GM12878 (cell line): ENCODE results near the gene PRCC. TPM values are rescaled to one million over a fixed set of nuclear protein-coding genes. Genes with fewer than 3 reads are reported as not detected.

Experiments used
- ATAC-seq: fragments of 200-7000 bp; cut with Tn5 transposase; 3 replicates; pipeline ENCODE4 v1.9.1; 2020; ENCODE audit warnings: mild to moderate bottlenecking, moderate library complexity
- BruUV-seq: library from RNA; stranded (reverse); fragments of 400-500 nt; replicated peaks from 2 replicates; lab custom pipeline; 2021; lab: Mats Ljungman, UMichigan
- CTCF ChIA-PET: fragments of 300-600 bp; sonication (Branson Sonifier 250); formaldehyde crosslinking; extraction: SDS; loops from one replicate; lab custom pipeline; 2021; ENCODE audit warnings: inconsistent platforms; lab: Yijun Ruan, JAX
- POLR2A ChIA-PET: fragments of 350-600 bp; formaldehyde crosslinking; extraction: SDS; loops from one replicate; lab custom pipeline; 2021; ENCODE audit warnings: inconsistent platforms; lab: Charles Lee
- RAD21 ChIA-PET: fragments of 300-600 bp; sonication (Branson Sonifier 250); formaldehyde crosslinking; loops from one replicate; lab custom pipeline; 2023; ENCODE audit warnings: antibody characterized with exemption; ENCODE audit not compliant: unreplicated experiment; lab: Charles Lee
- SMC1A ChIA-PET: fragments of 300-600 bp; sonication (Branson Sonifier 250); formaldehyde crosslinking; loops from one replicate; lab custom pipeline; 2023; ENCODE audit not compliant: unreplicated experiment, uncharacterized antibody; lab: Charles Lee
- DNase-seq: peaks from one replicate; pipeline ENCODE4 v3.0.0-alpha.2; 2011; ENCODE audit warnings: low read depth, low spot score
- FAIRE-seq: peaks from 3 replicates; lab custom pipeline; 2011; peaks lifted over from hg19 to GRCh38; lab: Jason Lieb, UNC
- H2AFZ ChIP-seq: 2 replicates; pipeline ENCODE4 v1.6.0; 2011; ENCODE audit warnings: low read depth, low read length, control low read depth; ENCODE audit not compliant: control insufficient read depth
- H3K27ac ChIP-seq: 2 replicates; pipeline ENCODE4 v1.5.1; 2011; ENCODE audit warnings: control low read depth; ENCODE audit not compliant: control insufficient read depth, insufficient read depth
- H3K27me3 ChIP-seq, 2 experiments: replicated peaks in 1 of 2; 2 replicates each; pipeline versions ENCODE4 v1.6.0 to v1.6.1; 2011; ENCODE audit warnings: low read length in 1 of 2; ENCODE audit not compliant: control insufficient read depth in 2 of 2, insufficient read depth in 2 of 2
- H3K36me3 ChIP-seq, 2 experiments: 2 replicates each; pipeline ENCODE4 v1.5.1; 2011; ENCODE audit warnings: low read length in 1 of 2; ENCODE audit not compliant: control insufficient read depth in 2 of 2, insufficient read depth in 2 of 2
- H3K4me1 ChIP-seq: 2 replicates; pipeline ENCODE4 v1.6.1; 2011; ENCODE audit warnings: mild to moderate bottlenecking, low read length, moderate library complexity, mixed read lengths; ENCODE audit not compliant: control insufficient read depth, insufficient read depth
- H3K4me2 ChIP-seq: 2 replicates; pipeline ENCODE4 v1.6.0; 2011; ENCODE audit warnings: control low read depth; ENCODE audit not compliant: control insufficient read depth, insufficient read depth
- H3K4me3 ChIP-seq: fragments of 200-600 bp; sonication (generic); 2 replicates; pipeline ENCODE4 v1.5.1; 2016
- H3K79me2 ChIP-seq: 2 replicates; pipeline ENCODE4 v1.6.0; 2011; ENCODE audit warnings: low read length; ENCODE audit not compliant: control insufficient read depth, insufficient read depth
- H3K9ac ChIP-seq: 2 replicates; pipeline ENCODE4 v1.8.0; 2011; ENCODE audit warnings: low read length, control low read depth, mixed read lengths; ENCODE audit not compliant: control insufficient read depth, insufficient read depth
- H3K9me3 ChIP-seq: replicated peaks from 3 replicates; pipeline ENCODE4 v1.5.1; 2011; ENCODE audit warnings: mild to moderate bottlenecking, low read length; ENCODE audit not compliant: control insufficient read depth, insufficient read depth
- H4K20me1 ChIP-seq: 2 replicates; pipeline ENCODE4 v1.6.0; 2011; ENCODE audit not compliant: control insufficient read depth, insufficient read depth
- CBX5 ChIP-seq: sonication (generic); IDR thresholded peaks from 2 replicates; pipeline ENCODE4 v1.6.1; 2016; ENCODE audit warnings: low read depth, moderate library complexity, mild to moderate bottlenecking, inconsistent platforms
- ETV6 ChIP-seq, 2 experiments: fragments of 450-650 bp in 1 of 2; IDR thresholded peaks in 1 of 2; conservative IDR thresholded peaks in 1 of 2; 2 replicates each; pipeline ENCODE4 v1.6.1; 2014; ENCODE audit warnings: antibody characterized with exemption in 1 of 2, borderline replicate concordance in 1 of 2, low read depth in 1 of 2, mild to moderate bottlenecking in 1 of 2, moderate library complexity in 1 of 2
- HDAC2 ChIP-seq: fragments of 200-600 bp; sonication (generic); IDR thresholded peaks from 2 replicates; pipeline ENCODE4 v1.6.1; 2017
- MEF2A ChIP-seq: IDR thresholded peaks from 2 replicates; pipeline ENCODE4 v1.6.1; 2011; ENCODE audit warnings: low read depth, mild to moderate bottlenecking, low read length, moderate library complexity; ENCODE audit not compliant: insufficient read depth
- POLR2AphosphoS5 ChIP-seq: IDR thresholded peaks from 2 replicates; pipeline ENCODE4 v1.6.1; 2011; ENCODE audit warnings: mild to moderate bottlenecking, low read length, inconsistent platforms
- RAD21 ChIP-seq: IDR thresholded peaks from 2 replicates; pipeline ENCODE4 v1.6.1; 2011; ENCODE audit warnings: mild to moderate bottlenecking, low read depth, low read length, moderate library complexity; ENCODE audit not compliant: insufficient read depth
- SMAD5 ChIP-seq: IDR thresholded peaks from 2 replicates; pipeline ENCODE4 v1.6.1; 2016; ENCODE audit warnings: antibody characterized with exemption, low read depth
- WGBS: methylation state at CpG from one replicate; pipeline ENCODE4 v1.1.6; 2016; ENCODE audit warnings: low lambda C conversion rate; ENCODE audit not compliant: insufficient replicate concordance, insufficient coverage; ENCODE audit errors: missing lambda C conversion rate; 5-methylcytosine and 5-hydroxymethylcytosine counted together
- in situ Hi-C: fragments of 300-500 bp; cut with MboI; formaldehyde crosslinking; loops from 9 replicates; pipeline ENCODE4 v1.14.3; 2018; ENCODE audit warnings: mixed read lengths
- intact Hi-C: fragments of 100-400 bp; cut with micrococcal nuclease; formaldehyde crosslinking; loops from one replicate; pipeline ENCODE4 v1.14.2; 2022; ENCODE audit not compliant: unreplicated experiment
- polyA plus RNA-seq, 11 experiments: library from polyadenylated mRNA; depleted of rRNA in 4 of 11; unstranded in 6 of 11; stranded (reverse) in 5 of 11; fragments of >200 nt; fragmentation: Nextera tagmentation in 4 of 11; fragmentation: Illumina TruSeq in 1 of 11; extraction: Ambion mirVana in 4 of 11; extraction: Trizol in 1 of 11; gene quantifications; 1 replicate in 1 of 11; 2 replicates in 10 of 11; pipeline versions ENCODE4 v1.2.1 to v1.2.3, GENCODE V29; 2011 to 2016; ENCODE audit warnings: inconsistent platforms in 2 of 11, missing spikeins in 2 of 11, low read depth in 1 of 11
- total RNA-seq, 4 experiments: library from RNA; depleted of rRNA in 3 of 4; stranded (reverse); fragments of >200 nt in 3 of 4; fragmentation: Illumina TruSeq in 1 of 4; extraction: Trizol in 1 of 4; gene quantifications; 2 replicates each; pipeline versions ENCODE4 v1.2.1 to v1.2.3, GENCODE V29; 2013 to 2021
- TF ChIP-seq, protein P1 (sequence below), 3 experiments: IDR thresholded peaks in 2 of 3; conservative IDR thresholded peaks in 1 of 3; 2 replicates each; pipeline ENCODE4 v1.5.1; 2011; ENCODE audit warnings: low read depth in 3 of 3, low read length in 3 of 3, mild to moderate bottlenecking in 3 of 3, control low read depth in 2 of 3, moderate library complexity in 2 of 3, inconsistent platforms in 1 of 3, mixed read lengths in 1 of 3; ENCODE audit not compliant: control insufficient read depth in 2 of 3, insufficient read depth in 1 of 3; ENCODE audit errors: extremely low read depth in 1 of 3

The PRCC gene
- total and polyA plus RNA-seq, 10 of the 15 experiments (the other 5 are each of a cell fraction or from before 2014, with no cell fraction given), result 23.8 to 132 (median 63.1) TPM

DNA sequence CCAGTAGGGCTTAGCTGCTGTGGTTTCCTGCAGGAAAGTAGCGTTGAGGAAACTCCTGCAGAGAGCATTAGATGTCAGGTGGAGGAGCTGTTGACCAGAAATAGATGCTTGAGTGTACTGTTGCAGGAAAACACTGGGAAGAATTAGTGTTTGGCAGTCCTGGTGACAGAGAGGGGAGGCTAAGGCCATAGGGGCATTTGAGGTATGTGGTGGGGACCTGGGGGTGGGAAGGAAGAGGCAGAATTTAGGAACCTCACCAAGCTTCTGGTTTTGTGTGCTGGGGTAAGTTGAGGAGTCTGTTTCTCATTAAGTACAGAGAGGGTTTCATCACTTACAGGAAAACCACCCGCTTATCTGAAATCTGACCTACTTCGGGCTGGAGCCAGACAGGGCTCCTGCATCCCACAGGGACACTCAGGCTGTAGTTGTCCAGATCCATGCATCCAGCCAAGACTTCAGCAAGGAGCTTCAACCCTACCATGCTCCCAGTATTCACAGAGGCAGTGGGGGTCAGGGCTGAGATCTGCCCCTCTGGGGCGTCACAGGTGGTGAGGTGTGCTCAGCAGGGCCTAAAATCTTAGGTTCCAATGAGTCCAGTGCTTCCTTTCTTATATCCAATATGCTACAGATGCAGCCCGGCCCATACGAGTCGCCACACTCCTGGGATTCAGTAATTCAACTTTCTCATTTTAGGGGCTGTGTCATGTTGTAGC is 34.2 kb downstream of the PRCC start:
- ChIA-PET SMC1A (interaction anchor here (0.7 to 4.9 kb wide), 7 partner anchors 11 to 126 kb away, joined by 3 to 41 read pairs (median 3); partner anchors contain the start of genes INSRR and NTRK1), RAD21 (interaction anchor here (4.4 to 11.9 kb wide), 2 partner anchors 59 to 76 kb away, joined by 19 to 115 read pairs; partner anchors contain the start of genes INSRR and NTRK1), POLR2A (interaction anchor here (0.5 to 1.3 kb wide), 3 partner anchors 30 to 252 kb away, joined by 3 to 4 read pairs (median 4); no protein-coding TSS in a partner anchor), CTCF (interaction anchor here (1.2 to 13.1 kb wide), 6 partner anchors 12 to 89 kb away, joined by 3 to 206 read pairs (median 18); partner anchors contain the start of genes INSRR, ISG20L2, METTL25B and NTRK1)
- H3K79me2 ChIP-seq, result no peaks in the 10 kb centered on the region
- ATAC-seq (no peak), FAIRE-seq (no peak), DNase-seq (no peak)
- H3K9me3 ChIP-seq, result no peaks in the 10 kb centered on the region
- H2AFZ ChIP-seq, result no peak overlapping the region
- BruUV-seq, result no TSS peak
- no peak overlapping the region for H3K9ac ChIP-seq
- no peak overlapping the region for H3K4me2 ChIP-seq
- H3K4me1 ChIP-seq, result peaks cover 12% of the 10 kb centered on the region
- WGBS, result 86% methylated on average over 7 of the region's 7 CpGs
- no peak overlapping the region for H3K4me3 ChIP-seq
- H3K27ac ChIP-seq, result no peak overlapping the region
- intact Hi-C loops (no loop called here), in situ Hi-C loops (loop anchor here (5.0 kb wide), 1 partner anchor 61 kb away; the partner anchor contains the start of gene NTRK1)
- peaks cover 17 to 19% of the 10 kb centered on the region in 2 experiments for H3K36me3 ChIP-seq
- TF ChIP-seq CBX5 (no peak), HDAC2 (no peak), MEF2A (no peak), ETV6 (conservative IDR thresholded peaks at IDR 0.05 in 1 of 2, IDR thresholded peaks at IDR 0.05 in 1 of 2; ENCODE audit: borderline replicate concordance in 1 of 2, low read depth in 1 of 2) (no peak), RAD21 (no peak), SMAD5 (peak; percentile 27; the same call in 1 of the 2 replicates), POLR2AphosphoS5 (no peak; the same call in 1 of the 2 replicates)
- TF ChIP-seq, protein P1, sequence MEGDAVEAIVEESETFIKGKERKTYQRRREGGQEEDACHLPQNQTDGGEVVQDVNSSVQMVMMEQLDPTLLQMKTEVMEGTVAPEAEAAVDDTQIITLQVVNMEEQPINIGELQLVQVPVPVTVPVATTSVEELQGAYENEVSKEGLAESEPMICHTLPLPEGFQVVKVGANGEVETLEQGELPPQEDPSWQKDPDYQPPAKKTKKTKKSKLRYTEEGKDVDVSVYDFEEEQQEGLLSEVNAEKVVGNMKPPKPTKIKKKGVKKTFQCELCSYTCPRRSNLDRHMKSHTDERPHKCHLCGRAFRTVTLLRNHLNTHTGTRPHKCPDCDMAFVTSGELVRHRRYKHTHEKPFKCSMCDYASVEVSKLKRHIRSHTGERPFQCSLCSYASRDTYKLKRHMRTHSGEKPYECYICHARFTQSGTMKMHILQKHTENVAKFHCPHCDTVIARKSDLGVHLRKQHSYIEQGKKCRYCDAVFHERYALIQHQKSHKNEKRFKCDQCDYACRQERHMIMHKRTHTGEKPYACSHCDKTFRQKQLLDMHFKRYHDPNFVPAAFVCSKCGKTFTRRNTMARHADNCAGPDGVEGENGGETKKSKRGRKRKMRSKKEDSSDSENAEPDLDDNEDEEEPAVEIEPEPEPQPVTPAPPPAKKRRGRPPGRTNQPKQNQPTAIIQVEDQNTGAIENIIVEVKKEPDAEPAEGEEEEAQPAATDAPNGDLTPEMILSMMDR (IDR thresholded peaks at IDR 0.05 in 2 of 3, conservative IDR thresholded peaks at IDR 0.05 in 1 of 3; ENCODE audit: control insufficient read depth in 2 of 3, extremely low read depth in 1 of 3, insufficient read depth in 1 of 3, low read depth in 3 of 3, low read length in 3 of 3), result peak in 1 of 3 experiments; percentile 25; a peak in 1 of 6 replicates
- H4K20me1 ChIP-seq, result no peaks in the 10 kb centered on the region
- no peaks in the 10 kb centered on the region for H3K27me3 ChIP-seq
